Measurements from ENCODE around the gene GMDS.

DNA sequence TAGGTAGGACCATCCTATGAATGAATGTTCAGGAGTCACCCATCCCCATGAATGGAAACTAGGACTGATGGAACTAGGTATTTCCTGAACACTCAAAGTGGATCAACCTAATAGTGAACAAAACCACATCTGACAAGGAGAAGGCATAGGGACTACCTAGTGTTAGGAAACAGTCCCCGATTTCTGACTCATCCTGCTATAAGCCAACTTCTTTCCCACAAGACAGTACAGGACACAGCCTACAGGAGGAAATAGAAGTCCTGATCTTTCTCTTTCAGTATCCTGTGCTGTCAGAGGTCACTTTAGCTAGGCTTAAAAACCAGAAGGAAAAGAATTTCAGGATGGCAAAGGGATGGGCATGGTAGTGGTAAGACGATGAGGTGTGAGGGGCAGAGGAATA lies 19.5 kb upstream of the GMDS start:
- TF ChIP-seq, protein P1, sequence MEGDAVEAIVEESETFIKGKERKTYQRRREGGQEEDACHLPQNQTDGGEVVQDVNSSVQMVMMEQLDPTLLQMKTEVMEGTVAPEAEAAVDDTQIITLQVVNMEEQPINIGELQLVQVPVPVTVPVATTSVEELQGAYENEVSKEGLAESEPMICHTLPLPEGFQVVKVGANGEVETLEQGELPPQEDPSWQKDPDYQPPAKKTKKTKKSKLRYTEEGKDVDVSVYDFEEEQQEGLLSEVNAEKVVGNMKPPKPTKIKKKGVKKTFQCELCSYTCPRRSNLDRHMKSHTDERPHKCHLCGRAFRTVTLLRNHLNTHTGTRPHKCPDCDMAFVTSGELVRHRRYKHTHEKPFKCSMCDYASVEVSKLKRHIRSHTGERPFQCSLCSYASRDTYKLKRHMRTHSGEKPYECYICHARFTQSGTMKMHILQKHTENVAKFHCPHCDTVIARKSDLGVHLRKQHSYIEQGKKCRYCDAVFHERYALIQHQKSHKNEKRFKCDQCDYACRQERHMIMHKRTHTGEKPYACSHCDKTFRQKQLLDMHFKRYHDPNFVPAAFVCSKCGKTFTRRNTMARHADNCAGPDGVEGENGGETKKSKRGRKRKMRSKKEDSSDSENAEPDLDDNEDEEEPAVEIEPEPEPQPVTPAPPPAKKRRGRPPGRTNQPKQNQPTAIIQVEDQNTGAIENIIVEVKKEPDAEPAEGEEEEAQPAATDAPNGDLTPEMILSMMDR (IDR thresholded peaks at IDR 0.05), result no peak
- TF ChIP-seq POLR2A (IDR thresholded peaks at IDR 0.05), result no peak
